Progenitor cell of endocrine pancreas (in vitro differentiated cells): ENCODE results near the gene LPCAT1. TPM values are rescaled to one million over a fixed set of nuclear protein-coding genes. Genes with fewer than 3 reads are reported as not detected.

ENCODE experiments used
- DNase-seq: peaks from one replicate; pipeline ENCODE4 v3.0.0; 2021; ENCODE audit warnings: low spot score; ENCODE audit not compliant: unreplicated experiment
- H3K27ac Mint-ChIP-seq: 2 replicates; pipeline ENCODE4 v1.8.0; 2021; ENCODE audit warnings: mild to moderate bottlenecking, moderate library complexity, mixed read lengths
- H3K27me3 Mint-ChIP-seq: 2 replicates; pipeline ENCODE4 v1.8.0; 2021; ENCODE audit warnings: mixed read lengths
- H3K36me3 Mint-ChIP-seq: 2 replicates; pipeline ENCODE4 v1.8.0; 2022; ENCODE audit warnings: mixed read lengths; ENCODE audit not compliant: insufficient read depth
- H3K4me1 Mint-ChIP-seq: 2 replicates; pipeline ENCODE4 v1.8.0; 2021; ENCODE audit warnings: low read depth, mixed read lengths
- H3K4me3 Mint-ChIP-seq: 2 replicates; pipeline ENCODE4 v1.8.0; 2021; ENCODE audit warnings: low read depth, mild to moderate bottlenecking, moderate library complexity, mixed read lengths
- H3K9me3 Mint-ChIP-seq: 2 replicates; pipeline ENCODE4 v1.8.0; 2021; ENCODE audit warnings: low read depth, mixed read lengths
- CTCF ChIP-seq: fragments of 200-600 bp; sonication (generic); IDR thresholded peaks from one replicate; pipeline ENCODE4 v1.5.0; 2021; ENCODE audit warnings: antibody characterized with exemption, mild to moderate bottlenecking; ENCODE audit not compliant: unreplicated experiment
- total RNA-seq: library from RNA; stranded (reverse); gene quantifications from 2 replicates; pipeline ENCODE4 v1.2.1, GENCODE V29; 2021

Gene LPCAT1
- total RNA-seq, 1 donor from 2014 or later, result 73.3 TPM

- Mint-ChIP-seq H3K36me3 (no peaks in the 10 kb centered on the region), H3K27ac (no peak overlapping the region), H3K4me3 (no peak overlapping the region), H3K27me3 (peaks cover 22% of the 10 kb centered on the region), H3K9me3 (no peaks in the 10 kb centered on the region), H3K4me1 (no peaks in the 10 kb centered on the region)
- no peak for DNase-seq
- TF ChIP-seq CTCF, result no peak
Observed at GRCh38 chr5:1548702-1549474, 25.1 kb upstream of the LPCAT1 start.

- no peaks in the 10 kb centered on the region for H3K9me3 Mint-ChIP-seq
- DNase-seq, result no peak
- no peak for TF ChIP-seq CTCF
- no peak overlapping the region for H3K27ac Mint-ChIP-seq
- H3K36me3 Mint-ChIP-seq, result no peaks in the 10 kb centered on the region
- no peaks in the 10 kb centered on the region for H3K4me1 Mint-ChIP-seq
- no peak overlapping the region for H3K4me3 Mint-ChIP-seq
- H3K27me3 Mint-ChIP-seq, result peaks cover 22% of the 10 kb centered on the region
Observed at GRCh38 chr5:1547655-1548054, 23.9 kb upstream of the LPCAT1 start.

GRCh38 chr5:1547236-1547635 lies 23.5 kb upstream of the LPCAT1 start:
- no peak for TF ChIP-seq CTCF
- no peak for DNase-seq
- H3K4me3 Mint-ChIP-seq, result no peak overlapping the region
- no peaks in the 10 kb centered on the region for H3K9me3 Mint-ChIP-seq
- no peak overlapping the region for H3K27ac Mint-ChIP-seq
- H3K36me3 Mint-ChIP-seq, result no peaks in the 10 kb centered on the region
- H3K4me1 Mint-ChIP-seq, result no peaks in the 10 kb centered on the region
- H3K27me3 Mint-ChIP-seq, result peaks cover 22% of the 10 kb centered on the region

GRCh38 chr5:1546556-1546955 lies 22.8 kb upstream of the LPCAT1 start:
- Mint-ChIP-seq H3K36me3 (no peaks in the 10 kb centered on the region), H3K9me3 (no peaks in the 10 kb centered on the region), H3K4me1 (no peaks in the 10 kb centered on the region), H3K27me3 (peaks cover 17% of the 10 kb centered on the region), H3K27ac (no peak overlapping the region), H3K4me3 (no peak overlapping the region)
- no peak for DNase-seq
- TF ChIP-seq CTCF, result no peak

- no peaks in the 10 kb centered on the region for H3K4me1 Mint-ChIP-seq
- H3K27me3 Mint-ChIP-seq, result peaks cover 16% of the 10 kb centered on the region
- no peak for DNase-seq
- H3K36me3 Mint-ChIP-seq, result no peaks in the 10 kb centered on the region
- peak overlapping the region; percentile 11 for H3K27ac Mint-ChIP-seq
- no peak for TF ChIP-seq CTCF
- H3K9me3 Mint-ChIP-seq, result no peaks in the 10 kb centered on the region
- no peak overlapping the region for H3K4me3 Mint-ChIP-seq
Observed at GRCh38 chr5:1545805-1546355, 22.1 kb upstream of the LPCAT1 start.
